GM12865 (cell line): ENCODE measurements around the gene HIPK3.
"Not testable (repeated sequence)": the region's sequence is repeated elsewhere in the genome, so short reads cannot be mapped to it uniquely, and the experiment has no call there.

Experiments
- DNase-seq: peaks from one replicate; pipeline ENCODE4 v3.0.0; 2010; ENCODE audit warnings: low read depth
- H3K4me3 ChIP-seq: 2 replicates; pipeline ENCODE4 v1.5.1; 2011; ENCODE audit warnings: mild to moderate bottlenecking, low read depth, low read length, control low read depth
- TF ChIP-seq, protein P1 (sequence below): IDR thresholded peaks from 2 replicates; pipeline ENCODE4 v1.5.1; 2011; ENCODE audit warnings: low read length, control low read depth, low read depth, inconsistent platforms; ENCODE audit not compliant: insufficient read depth; ENCODE audit errors: missing control alignments

Gene HIPK3

DNA sequence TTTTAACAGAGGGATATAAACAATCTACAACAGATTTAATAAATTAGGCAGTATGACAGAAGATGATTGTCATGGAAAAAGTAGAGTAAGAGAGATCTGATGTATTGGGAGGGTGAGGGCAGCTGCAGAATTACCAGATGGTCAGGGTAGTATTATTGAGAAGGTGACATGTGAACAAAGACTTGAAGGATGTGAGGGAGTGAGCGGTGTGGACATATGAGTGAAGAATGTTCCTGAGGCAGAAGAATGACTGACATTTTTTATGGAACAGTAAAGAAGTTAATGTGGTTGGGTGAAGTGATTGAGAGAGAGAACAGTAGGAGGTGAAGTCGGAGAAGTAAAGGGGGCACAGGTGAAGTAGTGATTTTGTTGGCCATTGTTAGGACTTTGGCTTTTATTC lies 42.4 kb upstream of the HIPK3 start:
- DNase-seq = no peak
- TF ChIP-seq, protein P1, sequence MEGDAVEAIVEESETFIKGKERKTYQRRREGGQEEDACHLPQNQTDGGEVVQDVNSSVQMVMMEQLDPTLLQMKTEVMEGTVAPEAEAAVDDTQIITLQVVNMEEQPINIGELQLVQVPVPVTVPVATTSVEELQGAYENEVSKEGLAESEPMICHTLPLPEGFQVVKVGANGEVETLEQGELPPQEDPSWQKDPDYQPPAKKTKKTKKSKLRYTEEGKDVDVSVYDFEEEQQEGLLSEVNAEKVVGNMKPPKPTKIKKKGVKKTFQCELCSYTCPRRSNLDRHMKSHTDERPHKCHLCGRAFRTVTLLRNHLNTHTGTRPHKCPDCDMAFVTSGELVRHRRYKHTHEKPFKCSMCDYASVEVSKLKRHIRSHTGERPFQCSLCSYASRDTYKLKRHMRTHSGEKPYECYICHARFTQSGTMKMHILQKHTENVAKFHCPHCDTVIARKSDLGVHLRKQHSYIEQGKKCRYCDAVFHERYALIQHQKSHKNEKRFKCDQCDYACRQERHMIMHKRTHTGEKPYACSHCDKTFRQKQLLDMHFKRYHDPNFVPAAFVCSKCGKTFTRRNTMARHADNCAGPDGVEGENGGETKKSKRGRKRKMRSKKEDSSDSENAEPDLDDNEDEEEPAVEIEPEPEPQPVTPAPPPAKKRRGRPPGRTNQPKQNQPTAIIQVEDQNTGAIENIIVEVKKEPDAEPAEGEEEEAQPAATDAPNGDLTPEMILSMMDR = no peak
- no peak overlapping the region for H3K4me3 ChIP-seq

- not testable (repeated sequence) for DNase-seq, H3K4me3 ChIP-seq
These were observed 40.5 kb upstream of the HIPK3 start for GRCh38 chr11:33216676-33217075.

GRCh38 chr11:33222052-33222750 lies 35.0 kb upstream of the HIPK3 start:
- no peak for DNase-seq
- H3K4me3 ChIP-seq = no peak overlapping the region
- TF ChIP-seq, protein P1 = no peak

GRCh38 chr11:33225371-33225770 lies 31.8 kb upstream of the HIPK3 start:
- no peak for DNase-seq
- TF ChIP-seq, protein P1 = no peak
- no peak overlapping the region for H3K4me3 ChIP-seq

- DNase-seq = no peak
- no peak overlapping the region for H3K4me3 ChIP-seq
- TF ChIP-seq, protein P1 = no peak
These were observed 29.5 kb upstream of the HIPK3 start for GRCh38 chr11:33227578-33228261.

GRCh38 chr11:33234397-33235190 lies 22.6 kb upstream of the HIPK3 start:
- DNase-seq = no peak
- TF ChIP-seq, protein P1 = no peak
- no peak overlapping the region for H3K4me3 ChIP-seq

GRCh38 chr11:33237039-33237597 lies 20.1 kb upstream of the HIPK3 start:
- TF ChIP-seq, protein P1 = no peak
- no peak overlapping the region for H3K4me3 ChIP-seq
- no peak for DNase-seq
